H1 (cell line): ENCODE measurements around the gene SLC25A28. TPM values are rescaled to one million over a fixed set of nuclear protein-coding genes. Genes with fewer than 3 reads are reported as not detected.

Experiments
- BCL11A ChIP-seq, 2 experiments: IDR thresholded peaks; one replicate each; pipeline ENCODE4 v1.6.1; 2011; ENCODE audit warnings: low read depth in 2 of 2, low read length in 2 of 2, mild to moderate bottlenecking in 2 of 2
- CHD2 ChIP-seq: IDR thresholded peaks from 2 replicates; pipeline ENCODE4 v1.6.1; 2012; ENCODE audit warnings: low read length, improper control_type of control experiment
- CREB1 ChIP-seq: IDR thresholded peaks from 2 replicates; pipeline ENCODE4 v1.6.1; 2012; ENCODE audit warnings: inconsistent platforms
- KDM4A ChIP-seq: IDR thresholded peaks from one replicate; pipeline ENCODE4 v1.7.1; 2012; ENCODE audit warnings: low read depth, mild to moderate bottlenecking, moderate library complexity, low read length, inconsistent platforms; ENCODE audit not compliant: severe bottlenecking
- SUZ12 ChIP-seq: fragments of 200-600 bp; sonication (generic); IDR thresholded peaks from 2 replicates; pipeline ENCODE4 v1.6.1; 2012; ENCODE audit warnings: mild to moderate bottlenecking, inconsistent platforms, low read length, moderate library complexity, mixed read lengths
- polyA plus RNA-seq, 7 experiments: library from polyadenylated mRNA; depleted of rRNA in 3 of 7; stranded (reverse) in 5 of 7; unstranded in 2 of 7; fragments of >200 nt in 5 of 7; fragments of 200-250 nt in 2 of 7; gene quantifications; 1 replicate in 5 of 7; 2 replicates in 1 of 7; 4 replicates in 1 of 7; pipeline versions ENCODE4 v1.2.1 to v1.2.3, GENCODE V29; 2011 to 2013; ENCODE audit warnings: missing spikeins in 2 of 7, mixed read lengths in 2 of 7
- total RNA-seq: library from RNA; stranded (reverse); fragmentation: NEBNext Ultra II Directional; extraction: Animal tissue kit (Norgen Biotek cat#: 25700); gene quantifications from 2 replicates; pipeline ENCODE4 v1.2.1, GENCODE V29; 2021

SLC25A28 gene
- total and polyA plus RNA-seq, 2 of the 8 experiments (the other 6 are each of a cell fraction or from before 2014, with no cell fraction given) = 17.2 to 18.5 TPM

GRCh38 chr10:99582255-99582770 is 37.9 kb downstream of the SLC25A28 start (continued):
- TF ChIP-seq KDM4A (no peak), CREB1 (no peak), CHD2 (no peak), BCL11A (IDR thresholded peaks at IDR 0.05; ENCODE audit: low read depth in 2 of 2, low read length in 2 of 2) (no peak), SUZ12 (no peak)
- TF ChIP-seq, all 59 proteins: peak for 0
